ENCODE results near the gene RCSD1. TPM values are rescaled to one million over a fixed set of nuclear protein-coding genes. Genes with fewer than 3 reads are reported as not detected.
A peak's percentile ranks its signal among the peaks of the same experiment; 100 is the strongest.

The RCSD1 gene
- total and polyA plus RNA-seq, 2 of the 13 experiments (the other 11 are each of a cell fraction or from before 2014, with no cell fraction given) = not detected

DNA sequence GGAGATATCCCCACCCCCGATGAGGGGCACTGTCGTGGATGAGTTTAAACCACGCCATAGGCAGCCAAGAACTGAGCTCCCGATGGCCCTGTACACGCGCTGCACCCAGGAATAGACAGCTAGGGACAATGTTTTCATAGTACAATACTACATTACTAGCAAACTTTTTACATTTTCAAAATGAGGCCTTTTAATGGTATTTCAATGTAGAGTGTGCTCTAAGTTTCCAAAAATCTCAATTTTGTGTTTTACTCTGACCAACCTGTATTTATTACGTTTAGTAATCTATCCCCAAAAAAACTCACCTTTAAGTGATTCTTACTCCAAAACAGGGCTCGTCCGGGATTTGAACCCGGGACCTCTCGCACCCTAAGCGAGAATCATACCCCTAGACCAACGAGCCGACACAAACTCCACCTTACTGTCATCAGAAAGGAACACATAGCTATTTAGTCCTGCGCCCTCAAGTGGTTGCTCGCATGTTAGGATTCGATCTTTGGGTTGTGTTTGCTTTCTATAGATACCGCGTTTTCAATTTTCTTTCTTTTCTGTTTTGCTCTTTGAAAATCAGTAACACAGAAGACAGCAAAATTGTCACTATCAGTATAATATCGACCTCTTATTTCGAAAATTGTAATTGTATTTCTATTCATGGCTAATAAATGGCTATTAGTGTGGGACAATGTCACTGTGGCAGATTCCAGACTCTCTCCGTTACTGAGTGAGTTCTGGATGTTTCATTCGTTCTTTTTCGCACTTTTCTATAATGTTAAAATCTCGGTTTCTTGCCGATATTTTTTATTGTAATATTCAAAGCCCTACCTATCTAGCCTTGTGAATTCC is 85.3 kb downstream of the RCSD1 start (continued):
- TF ChIP-seq, protein P1, sequence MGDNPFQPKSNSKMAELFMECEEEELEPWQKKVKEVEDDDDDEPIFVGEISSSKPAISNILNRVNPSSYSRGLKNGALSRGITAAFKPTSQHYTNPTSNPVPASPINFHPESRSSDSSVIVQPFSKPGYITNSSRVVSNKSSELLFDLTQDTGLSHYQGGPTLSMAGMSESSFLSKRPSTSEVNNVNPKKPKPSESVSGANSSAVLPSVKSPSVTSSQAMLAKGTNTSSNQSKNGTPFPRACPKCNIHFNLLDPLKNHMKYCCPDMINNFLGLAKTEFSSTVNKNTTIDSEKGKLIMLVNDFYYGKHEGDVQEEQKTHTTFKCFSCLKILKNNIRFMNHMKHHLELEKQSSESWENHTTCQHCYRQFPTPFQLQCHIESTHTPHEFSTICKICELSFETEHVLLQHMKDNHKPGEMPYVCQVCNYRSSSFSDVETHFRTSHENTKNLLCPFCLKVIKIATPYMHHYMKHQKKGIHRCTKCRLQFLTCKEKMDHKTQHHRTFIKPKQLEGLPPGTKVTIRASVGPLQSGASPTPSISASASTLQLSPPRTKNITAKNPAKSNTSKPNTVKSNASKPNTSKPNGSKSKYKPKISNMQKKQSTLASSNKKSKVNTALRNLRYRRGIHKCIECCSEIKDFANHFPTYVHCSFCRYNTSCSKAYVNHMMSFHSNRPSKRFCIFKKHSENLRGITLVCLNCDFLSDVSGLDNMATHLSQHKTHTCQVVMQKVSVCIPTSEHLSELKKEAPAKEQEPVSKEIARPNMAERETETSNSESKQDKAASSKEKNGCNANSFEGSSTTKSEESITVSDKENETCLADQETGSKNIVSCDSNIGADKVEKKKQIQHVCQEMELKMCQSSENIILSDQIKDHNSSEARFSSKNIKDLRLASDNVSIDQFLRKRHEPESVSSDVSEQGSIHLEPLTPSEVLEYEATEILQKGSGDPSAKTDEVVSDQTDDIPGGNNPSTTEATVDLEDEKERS (CRISPR knock-in tag; IDR thresholded peaks at IDR 0.05) = 0 out of 2 replicates have a peak, but pooled peaks have one; percentile 17
- TF ChIP-seq, protein P2, sequence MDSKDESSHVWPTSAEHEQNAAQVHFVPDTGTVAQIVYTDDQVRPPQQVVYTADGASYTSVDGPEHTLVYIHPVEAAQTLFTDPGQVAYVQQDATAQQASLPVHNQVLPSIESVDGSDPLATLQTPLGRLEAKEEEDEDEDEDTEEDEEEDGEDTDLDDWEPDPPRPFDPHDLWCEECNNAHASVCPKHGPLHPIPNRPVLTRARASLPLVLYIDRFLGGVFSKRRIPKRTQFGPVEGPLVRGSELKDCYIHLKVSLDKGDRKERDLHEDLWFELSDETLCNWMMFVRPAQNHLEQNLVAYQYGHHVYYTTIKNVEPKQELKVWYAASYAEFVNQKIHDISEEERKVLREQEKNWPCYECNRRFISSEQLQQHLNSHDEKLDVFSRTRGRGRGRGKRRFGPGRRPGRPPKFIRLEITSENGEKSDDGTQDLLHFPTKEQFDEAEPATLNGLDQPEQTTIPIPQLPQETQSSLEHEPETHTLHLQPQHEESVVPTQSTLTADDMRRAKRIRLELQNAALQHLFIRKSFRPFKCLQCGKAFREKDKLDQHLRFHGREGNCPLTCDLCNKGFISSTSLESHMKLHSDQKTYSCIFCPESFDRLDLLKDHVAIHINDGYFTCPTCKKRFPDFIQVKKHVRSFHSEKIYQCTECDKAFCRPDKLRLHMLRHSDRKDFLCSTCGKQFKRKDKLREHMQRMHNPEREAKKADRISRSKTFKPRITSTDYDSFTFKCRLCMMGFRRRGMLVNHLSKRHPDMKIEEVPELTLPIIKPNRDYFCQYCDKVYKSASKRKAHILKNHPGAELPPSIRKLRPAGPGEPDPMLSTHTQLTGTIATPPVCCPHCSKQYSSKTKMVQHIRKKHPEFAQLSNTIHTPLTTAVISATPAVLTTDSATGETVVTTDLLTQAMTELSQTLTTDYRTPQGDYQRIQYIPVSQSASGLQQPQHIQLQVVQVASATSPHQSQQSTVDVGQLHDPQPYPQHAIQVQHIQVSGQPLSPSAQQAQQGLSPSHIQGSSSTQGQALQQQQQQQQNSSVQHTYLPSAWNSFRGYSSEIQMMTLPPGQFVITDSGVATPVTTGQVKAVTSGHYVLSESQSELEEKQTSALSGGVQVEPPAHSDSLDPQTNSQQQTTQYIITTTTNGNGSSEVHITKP (CRISPR knock-in tag; IDR thresholded peaks at IDR 0.05; ENCODE audit: low read depth) = peak; percentile 43; the same call in 1 of the 2 replicates
- TF ChIP-seq YY1 (IDR thresholded peaks at IDR 0.05; ENCODE audit: insufficient read depth, insufficient replicate concordance, low read depth, low read length) (no peak), TAF15 (IDR thresholded peaks at IDR 0.05; ENCODE audit: low read depth, low read length, poor library complexity, severe bottlenecking) (no peak), NFATC3 (CRISPR knock-in tag; IDR thresholded peaks at IDR 0.05) (no peak), RARA (CRISPR knock-in tag; IDR thresholded peaks at IDR 0.05) (peak; percentile 38; the same call in 1 of the 2 replicates), SOX5 (CRISPR knock-in tag; IDR thresholded peaks at IDR 0.05; ENCODE audit: borderline replicate concordance) (peak; percentile 34; the same call in 1 of the 2 replicates), KDM6A (CRISPR knock-in tag; IDR thresholded peaks at IDR 0.05; ENCODE audit: low read depth) (no peak), ZBTB8A (CRISPR knock-in tag; IDR thresholded peaks at IDR 0.05; ENCODE audit: borderline replicate concordance, low read depth) (no peak), ZNF251 (CRISPR knock-in tag; IDR thresholded peaks at IDR 0.05) (no peak), STAG1 (CRISPR knock-in tag; IDR thresholded peaks at IDR 0.05) (no peak; the same call in 1 of the 2 replicates)
- TF ChIP-seq, protein P3, sequence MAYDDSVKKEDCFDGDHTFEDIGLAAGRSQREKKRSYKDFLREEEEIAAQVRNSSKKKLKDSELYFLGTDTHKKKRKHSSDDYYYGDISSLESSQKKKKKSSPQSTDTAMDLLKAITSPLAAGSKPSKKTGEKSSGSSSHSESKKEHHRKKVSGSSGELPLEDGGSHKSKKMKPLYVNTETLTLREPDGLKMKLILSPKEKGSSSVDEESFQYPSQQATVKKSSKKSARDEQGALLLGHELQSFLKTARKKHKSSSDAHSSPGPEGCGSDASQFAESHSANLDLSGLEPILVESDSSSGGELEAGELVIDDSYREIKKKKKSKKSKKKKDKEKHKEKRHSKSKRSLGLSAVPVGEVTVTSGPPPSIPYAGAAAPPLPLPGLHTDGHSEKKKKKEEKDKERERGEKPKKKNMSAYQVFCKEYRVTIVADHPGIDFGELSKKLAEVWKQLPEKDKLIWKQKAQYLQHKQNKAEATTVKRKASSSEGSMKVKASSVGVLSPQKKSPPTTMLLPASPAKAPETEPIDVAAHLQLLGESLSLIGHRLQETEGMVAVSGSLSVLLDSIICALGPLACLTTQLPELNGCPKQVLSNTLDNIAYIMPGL (CRISPR knock-in tag; IDR thresholded peaks at IDR 0.05; ENCODE audit: borderline replicate concordance in 1 of 2, low read depth in 1 of 2) = peak; percentile 96 to 100
- TF ChIP-seq, protein P4, sequence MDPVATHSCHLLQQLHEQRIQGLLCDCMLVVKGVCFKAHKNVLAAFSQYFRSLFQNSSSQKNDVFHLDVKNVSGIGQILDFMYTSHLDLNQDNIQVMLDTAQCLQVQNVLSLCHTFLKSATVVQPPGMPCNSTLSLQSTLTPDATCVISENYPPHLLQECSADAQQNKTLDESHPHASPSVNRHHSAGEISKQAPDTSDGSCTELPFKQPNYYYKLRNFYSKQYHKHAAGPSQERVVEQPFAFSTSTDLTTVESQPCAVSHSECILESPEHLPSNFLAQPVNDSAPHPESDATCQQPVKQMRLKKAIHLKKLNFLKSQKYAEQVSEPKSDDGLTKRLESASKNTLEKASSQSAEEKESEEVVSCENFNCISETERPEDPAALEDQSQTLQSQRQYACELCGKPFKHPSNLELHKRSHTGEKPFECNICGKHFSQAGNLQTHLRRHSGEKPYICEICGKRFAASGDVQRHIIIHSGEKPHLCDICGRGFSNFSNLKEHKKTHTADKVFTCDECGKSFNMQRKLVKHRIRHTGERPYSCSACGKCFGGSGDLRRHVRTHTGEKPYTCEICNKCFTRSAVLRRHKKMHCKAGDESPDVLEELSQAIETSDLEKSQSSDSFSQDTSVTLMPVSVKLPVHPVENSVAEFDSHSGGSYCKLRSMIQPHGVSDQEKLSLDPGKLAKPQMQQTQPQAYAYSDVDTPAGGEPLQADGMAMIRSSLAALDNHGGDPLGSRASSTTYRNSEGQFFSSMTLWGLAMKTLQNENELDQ (CRISPR knock-in tag; IDR thresholded peaks at IDR 0.05; ENCODE audit: borderline replicate concordance) = peak; percentile 67; the same call in 1 of the 2 replicates
- TF ChIP-seq, protein P5, sequence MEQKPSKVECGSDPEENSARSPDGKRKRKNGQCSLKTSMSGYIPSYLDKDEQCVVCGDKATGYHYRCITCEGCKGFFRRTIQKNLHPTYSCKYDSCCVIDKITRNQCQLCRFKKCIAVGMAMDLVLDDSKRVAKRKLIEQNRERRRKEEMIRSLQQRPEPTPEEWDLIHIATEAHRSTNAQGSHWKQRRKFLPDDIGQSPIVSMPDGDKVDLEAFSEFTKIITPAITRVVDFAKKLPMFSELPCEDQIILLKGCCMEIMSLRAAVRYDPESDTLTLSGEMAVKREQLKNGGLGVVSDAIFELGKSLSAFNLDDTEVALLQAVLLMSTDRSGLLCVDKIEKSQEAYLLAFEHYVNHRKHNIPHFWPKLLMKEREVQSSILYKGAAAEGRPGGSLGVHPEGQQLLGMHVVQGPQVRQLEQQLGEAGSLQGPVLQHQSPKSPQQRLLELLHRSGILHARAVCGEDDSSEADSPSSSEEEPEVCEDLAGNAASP (CRISPR knock-in tag; IDR thresholded peaks at IDR 0.05; ENCODE audit: borderline replicate concordance) = peak; percentile 62
